Stimulated activated CD8-positive, alpha-beta memory T cell treated with anti-CD3 and anti-CD28 coated beads, Interleukin-4, amount 100 ng/mL, for 48 hours (primary cell): Measurements from ENCODE around the gene FEZF1.

Experiments
- DNase-seq: peaks from one replicate; pipeline ENCODE4 v3.0.0-alpha.2; 2020

The FEZF1 gene

DNA sequence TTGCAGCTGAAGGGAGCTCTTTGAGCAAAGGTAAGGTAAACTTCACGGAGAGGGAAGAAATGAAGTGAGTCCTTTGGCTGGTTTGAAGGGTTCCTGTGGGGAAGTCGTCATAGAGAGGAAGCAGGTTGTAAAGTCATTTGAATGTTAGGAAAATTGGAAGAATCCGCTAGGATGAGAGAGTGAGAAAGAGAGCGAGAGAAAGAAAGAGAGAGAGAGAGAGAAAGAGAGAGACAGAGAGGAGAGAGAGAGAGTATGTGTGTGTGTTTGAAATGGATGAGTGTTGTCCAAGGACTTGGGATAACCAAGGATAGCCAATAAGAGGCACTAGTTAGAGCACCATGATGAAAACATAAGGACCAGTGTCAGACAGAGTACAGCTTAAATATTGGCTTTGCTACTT is 43.1 kb downstream of the FEZF1 start:
- DNase-seq: no peak

DNA sequence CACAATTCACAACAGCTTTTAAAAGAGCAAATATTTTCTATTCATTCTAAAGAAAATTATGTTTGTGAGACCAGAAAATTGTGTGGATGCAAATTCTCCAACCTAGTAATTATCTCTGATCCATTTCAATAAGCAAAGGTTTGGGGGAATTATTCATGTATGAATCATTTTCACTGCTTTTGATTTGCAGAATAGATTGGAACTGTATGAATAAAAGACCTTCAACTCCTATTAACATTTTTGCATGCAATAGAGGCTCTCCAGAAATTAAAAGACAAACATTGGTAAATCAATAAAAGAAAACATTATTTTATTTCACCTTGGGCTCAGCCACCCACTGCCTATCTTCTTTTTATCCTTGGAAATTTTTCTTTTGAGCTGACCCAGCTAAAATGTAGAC is 43.5 kb downstream of the FEZF1 start:
- no peak for DNase-seq

DNA sequence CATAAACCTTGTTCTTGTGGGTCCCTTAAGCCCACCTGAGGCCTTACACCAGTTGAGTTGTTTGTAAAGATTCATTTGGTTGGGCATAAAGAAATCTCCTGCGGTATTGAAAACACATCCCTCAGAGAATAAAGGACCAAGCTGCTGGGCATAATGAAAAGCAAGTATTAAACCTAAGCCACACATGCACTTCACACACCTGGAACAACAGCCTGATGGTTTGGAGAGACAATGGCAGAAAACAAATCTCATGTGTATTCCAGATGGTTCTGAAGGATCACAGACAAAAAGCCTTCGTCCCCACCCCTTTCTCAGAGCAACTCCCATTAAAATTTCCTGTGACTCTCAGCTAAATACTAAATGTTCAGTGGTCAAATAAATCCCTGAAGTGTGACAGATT is 44.2 kb downstream of the FEZF1 start:
- no peak for DNase-seq

DNA sequence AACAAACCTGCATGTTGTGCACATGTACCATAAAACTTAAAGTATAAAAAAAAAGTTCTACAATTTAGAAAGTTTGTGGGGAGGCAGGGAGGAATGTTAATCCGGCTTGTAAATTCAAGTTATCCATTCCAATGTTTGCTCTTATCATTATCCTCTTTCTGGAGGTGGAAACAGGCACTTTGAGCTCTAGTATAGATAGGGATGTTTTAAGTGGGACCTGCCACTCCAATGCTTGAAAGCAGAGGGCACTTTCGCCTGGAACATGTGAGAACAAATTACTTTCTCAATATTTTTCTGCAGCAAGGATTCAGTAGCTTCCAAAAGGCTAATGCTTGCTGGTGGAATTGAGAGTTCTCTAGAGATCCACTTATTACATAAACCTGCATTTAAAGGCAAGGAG is 45.6 kb downstream of the FEZF1 start:
- no peak for DNase-seq

DNA sequence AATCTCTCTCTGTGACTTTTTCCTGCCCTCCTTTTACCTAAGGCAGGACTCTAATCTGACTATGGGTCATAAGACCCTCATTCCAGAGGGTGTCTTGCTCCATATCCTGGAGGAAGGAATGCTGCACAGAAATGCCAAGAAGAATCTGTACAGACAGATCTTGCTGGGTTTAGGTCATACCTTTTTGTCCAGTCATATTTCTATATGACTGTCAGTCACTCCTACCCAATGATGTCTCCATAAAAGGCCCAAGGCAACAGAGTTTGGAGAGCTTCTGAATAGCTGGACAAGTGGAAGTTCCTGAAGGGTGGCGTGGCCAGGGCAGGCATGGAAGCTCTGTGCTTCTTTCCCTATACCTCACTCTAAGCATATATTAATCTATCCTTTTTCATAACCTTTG is 47.5 kb downstream of the FEZF1 start:
- DNase-seq: no peak

DNA sequence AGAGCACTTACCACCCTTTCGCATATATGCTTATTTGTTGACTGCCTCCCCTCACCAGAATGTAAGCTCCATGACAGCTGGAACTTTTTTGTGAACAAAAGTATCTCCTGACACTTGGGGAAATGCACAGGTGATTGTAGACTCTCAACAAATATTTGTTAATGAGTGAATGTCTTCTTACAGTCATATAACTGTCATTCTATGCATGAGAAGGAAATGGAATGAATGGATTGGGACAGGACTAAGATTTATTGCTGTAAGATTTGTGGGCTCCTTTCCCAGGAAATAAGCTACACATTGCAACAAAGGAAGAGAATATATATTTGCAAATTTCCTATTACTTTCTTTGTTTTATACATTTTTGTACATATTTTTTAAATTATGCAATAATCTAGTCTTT is 48.5 kb downstream of the FEZF1 start:
- no peak for DNase-seq

DNA sequence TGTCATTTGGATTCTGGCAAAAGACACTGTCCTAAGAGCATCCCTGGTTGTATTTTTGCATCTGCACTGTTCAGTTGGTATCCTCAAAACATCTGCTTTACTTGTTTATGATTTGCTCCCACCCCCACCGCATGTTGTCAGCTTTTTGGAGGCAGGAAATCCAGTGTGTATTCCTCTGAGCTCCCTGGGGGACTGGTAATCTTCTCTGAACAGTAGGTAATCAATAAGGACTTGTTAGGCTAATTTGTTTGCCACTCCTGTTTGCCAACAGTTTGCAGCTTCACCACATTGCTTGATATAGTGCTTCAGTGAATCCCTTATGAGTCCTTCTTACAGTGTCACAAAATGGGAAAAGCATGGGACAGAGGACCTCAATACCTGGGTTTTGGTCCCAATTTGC is 49.1 kb downstream of the FEZF1 start:
- no peak for DNase-seq
